Measurements from ENCODE around the gene MGRN1.

Gene MGRN1

DNA sequence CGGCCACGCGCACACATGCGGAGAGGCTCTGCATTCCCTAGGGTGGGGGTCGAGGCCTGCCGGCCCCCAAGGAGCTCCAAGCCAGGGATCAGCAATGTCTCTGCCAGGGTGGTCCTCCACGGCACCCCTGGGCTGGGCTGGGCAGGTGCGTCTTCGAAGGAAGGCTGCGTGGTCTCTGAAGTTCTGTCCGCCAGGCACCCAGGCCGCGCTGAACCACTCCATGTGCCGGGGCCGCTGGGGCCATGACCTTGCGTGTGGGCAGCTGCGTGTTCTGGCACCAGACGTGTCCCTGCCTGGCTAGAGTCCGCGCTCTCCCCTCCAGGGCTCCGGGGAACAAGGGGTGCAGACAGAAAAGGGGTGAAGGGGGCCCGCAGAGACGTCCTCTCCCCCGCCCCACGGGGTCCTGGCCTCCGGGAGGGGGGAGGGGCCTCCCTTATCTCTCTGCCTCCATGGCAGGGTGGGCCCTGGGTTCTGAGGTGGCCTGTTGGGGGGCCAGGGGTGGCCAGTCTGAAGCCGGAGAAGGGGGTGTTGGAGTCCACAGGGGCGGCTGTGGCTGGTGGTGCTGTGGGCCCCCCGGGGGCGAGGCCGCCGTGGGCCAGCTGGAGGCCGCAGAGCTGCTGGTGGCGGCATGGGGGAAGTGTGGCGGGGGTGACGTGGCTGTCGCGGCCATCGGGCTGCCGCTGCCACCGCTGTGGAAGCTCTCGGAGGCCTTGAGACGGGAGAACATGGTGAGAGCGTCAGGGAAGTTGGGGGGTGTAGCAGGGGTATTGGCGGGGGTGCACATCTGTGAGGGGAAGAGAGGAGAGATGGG is 15.2 kb upstream of the MGRN1 start:
- H3K4me3 ChIP-seq (ENCODE audit: low read length): no peak overlapping the region
- TF ChIP-seq, protein P1, sequence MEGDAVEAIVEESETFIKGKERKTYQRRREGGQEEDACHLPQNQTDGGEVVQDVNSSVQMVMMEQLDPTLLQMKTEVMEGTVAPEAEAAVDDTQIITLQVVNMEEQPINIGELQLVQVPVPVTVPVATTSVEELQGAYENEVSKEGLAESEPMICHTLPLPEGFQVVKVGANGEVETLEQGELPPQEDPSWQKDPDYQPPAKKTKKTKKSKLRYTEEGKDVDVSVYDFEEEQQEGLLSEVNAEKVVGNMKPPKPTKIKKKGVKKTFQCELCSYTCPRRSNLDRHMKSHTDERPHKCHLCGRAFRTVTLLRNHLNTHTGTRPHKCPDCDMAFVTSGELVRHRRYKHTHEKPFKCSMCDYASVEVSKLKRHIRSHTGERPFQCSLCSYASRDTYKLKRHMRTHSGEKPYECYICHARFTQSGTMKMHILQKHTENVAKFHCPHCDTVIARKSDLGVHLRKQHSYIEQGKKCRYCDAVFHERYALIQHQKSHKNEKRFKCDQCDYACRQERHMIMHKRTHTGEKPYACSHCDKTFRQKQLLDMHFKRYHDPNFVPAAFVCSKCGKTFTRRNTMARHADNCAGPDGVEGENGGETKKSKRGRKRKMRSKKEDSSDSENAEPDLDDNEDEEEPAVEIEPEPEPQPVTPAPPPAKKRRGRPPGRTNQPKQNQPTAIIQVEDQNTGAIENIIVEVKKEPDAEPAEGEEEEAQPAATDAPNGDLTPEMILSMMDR (conservative IDR thresholded peaks at IDR 0.05; ENCODE audit: low read length): no peak
- no peak for DNase-seq (ENCODE audit: low read depth)

DNA sequence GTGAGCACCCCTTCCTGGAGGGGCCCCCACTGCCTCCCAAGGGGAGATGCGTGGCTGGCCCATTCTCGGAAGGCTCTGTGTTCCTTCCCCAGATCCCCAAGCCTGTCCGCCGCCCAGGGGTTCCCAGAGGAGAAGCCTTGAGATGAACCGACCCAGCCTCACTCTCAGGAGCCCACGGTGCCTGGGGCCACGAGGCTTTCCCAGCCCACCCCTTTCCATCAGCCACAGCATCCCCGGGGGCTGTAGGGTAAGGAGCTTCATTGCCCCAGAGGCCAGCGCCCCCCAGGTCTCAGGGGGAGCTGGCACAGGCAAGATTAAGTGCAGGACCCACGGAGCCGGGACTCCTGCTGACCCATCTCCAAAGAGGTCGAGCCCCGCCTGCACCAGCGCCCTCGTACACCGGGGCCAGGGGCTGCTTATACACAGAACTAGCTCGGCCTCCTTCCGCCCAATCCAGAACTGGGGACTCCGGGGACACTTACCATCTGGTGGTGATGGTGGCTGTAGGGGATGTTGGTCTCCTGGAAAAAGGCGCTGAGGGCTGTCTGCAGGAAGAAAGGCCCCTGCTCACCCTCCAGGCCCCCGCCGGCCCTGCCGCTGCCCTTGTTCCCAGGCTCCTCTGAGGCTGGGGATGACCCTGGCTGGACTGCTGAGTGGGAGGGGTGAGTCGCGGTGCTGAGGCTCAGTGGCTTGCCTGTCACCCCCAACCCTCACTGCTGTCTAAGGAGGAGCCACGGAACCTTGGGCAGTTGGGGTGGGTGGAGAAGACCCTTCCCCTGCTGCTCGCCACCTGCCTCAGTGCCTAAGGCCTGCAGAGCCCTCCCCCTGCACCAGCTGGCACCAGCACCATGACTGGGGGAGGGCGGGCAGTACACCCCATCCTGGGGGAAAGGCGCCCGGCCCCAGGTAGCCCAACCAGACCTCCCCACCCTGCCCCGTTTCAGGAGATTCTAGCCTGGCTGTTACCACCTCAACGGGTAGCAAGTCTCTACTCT is 14.3 kb upstream of the MGRN1 start:
- H3K4me3 ChIP-seq (ENCODE audit: low read length): no peak overlapping the region
- TF ChIP-seq, protein P1 (conservative IDR thresholded peaks at IDR 0.05; ENCODE audit: low read length): no peak
- no peak for DNase-seq (ENCODE audit: low read depth)

DNA sequence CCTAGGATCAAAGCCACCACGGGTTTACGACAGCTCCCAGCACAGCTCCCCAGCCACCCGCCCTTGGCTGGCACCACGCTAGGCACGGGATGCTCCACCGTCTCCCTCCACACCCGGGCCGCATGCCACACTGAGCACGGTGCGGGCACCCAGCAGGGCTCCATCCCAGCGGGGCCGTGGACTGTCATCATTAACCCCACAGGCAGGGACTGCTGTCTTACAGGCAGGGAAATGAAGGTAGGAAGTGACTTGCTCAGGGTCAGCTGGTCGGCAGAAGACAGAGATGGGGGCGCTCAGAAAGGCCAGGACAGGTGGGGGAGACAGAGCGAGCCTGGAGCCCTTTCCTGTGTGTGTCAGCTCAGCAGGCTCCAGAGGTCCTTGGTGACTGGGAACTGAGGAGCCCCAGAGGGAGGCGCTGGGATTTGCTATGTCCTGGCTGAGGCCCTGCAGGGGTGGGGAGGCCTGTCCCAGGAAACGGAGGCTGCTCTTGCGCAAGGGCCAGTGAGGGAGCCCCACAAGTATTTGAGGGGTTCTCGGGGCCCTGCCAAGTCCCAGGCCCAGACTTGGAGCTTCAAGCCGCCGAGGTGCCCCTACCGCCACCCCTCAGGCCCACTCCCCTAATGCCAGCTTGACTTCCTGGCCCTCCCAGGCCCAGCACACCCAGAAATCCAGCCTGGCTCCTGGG is 13.1 kb upstream of the MGRN1 start:
- TF ChIP-seq, protein P1 (conservative IDR thresholded peaks at IDR 0.05; ENCODE audit: low read length): no peak

DNA sequence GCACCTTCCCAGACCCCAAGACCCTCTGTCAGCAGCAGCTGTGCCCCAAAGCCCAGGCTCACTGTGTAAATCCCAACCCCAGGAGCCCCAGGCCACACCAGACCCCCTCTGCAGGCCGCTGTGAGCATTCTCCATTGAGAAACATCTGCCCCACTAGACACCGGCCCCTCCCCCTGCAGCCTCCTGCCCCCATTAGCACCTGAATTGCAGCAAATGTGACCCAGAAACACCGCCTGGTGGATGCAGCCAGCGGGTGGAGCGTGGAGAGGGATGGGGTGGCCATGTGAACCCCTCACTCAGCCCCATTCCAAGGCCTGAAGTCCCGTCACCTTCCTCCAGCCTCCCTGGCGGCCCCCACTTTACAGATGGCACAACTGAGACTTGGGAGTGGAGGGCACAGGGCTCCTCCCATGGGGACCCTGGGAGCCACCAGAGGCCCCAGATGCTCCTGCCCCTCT is 12.1 kb upstream of the MGRN1 start:
- no peak for DNase-seq (ENCODE audit: low read depth)
- H3K4me3 ChIP-seq (ENCODE audit: low read length): peak overlapping the region; percentile 85
- TF ChIP-seq, protein P1 (conservative IDR thresholded peaks at IDR 0.05; ENCODE audit: low read length): peak; percentile 3; the same call in 1 of the 2 replicates

More for the DNA sequence above, 13.1 kb upstream of the MGRN1 start:
- no peak overlapping the region for H3K4me3 ChIP-seq (ENCODE audit: low read length)
- DNase-seq (ENCODE audit: low read depth): peak; percentile 54

DNA sequence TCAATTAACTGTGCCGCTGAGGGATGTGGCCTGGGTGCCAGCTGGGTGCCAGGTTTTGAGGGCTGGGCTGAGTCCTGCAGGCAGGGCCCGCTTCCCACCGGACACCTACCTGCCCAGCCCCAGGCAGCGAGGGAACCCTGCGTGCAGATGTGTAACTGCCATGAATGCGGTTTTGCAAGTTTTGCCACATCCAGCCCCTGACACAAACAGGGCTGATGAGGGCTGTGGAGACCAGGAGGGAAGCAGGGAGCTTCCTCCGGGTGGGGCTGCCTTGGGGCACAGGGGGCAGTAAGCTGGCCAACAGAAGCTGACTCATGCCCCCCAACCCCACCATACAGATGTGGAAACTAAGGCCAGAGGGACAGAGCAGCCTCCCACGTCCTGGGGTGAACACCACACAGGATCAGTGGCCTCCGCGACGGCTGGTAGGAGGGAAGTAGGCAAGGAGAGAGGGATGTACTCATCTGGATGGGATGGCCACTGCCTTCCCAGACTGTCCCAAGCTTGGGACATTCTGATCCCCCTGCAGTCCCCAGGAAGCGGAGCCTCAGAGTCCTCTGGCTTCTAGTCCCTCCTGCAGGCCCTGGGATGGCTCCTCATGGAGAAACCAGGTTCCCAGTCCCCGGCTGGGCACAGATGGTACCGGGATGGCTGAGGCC is 11.5 kb upstream of the MGRN1 start:
- peak overlapping the region; percentile 85 for H3K4me3 ChIP-seq (ENCODE audit: low read length)
- no peak for DNase-seq (ENCODE audit: low read depth)
- TF ChIP-seq, protein P1 (conservative IDR thresholded peaks at IDR 0.05; ENCODE audit: low read length): no peak

Measured in AG10803 (cell line).